HCT116 (cell line): ENCODE results near the gene MYLK.

ENCODE experiments used
- CTCF ChIP-seq, 3 experiments: fragments of 200-600 bp in 1 of 3; sonication (generic) in 1 of 3; IDR thresholded peaks in 2 of 3; conservative IDR thresholded peaks in 1 of 3; 2 replicates each; pipeline ENCODE4 v1.5.1; 2012 to 2017; ENCODE audit warnings: low read depth in 2 of 3, low read length in 2 of 3, antibody characterized with exemption in 1 of 3, borderline replicate concordance in 1 of 3, control low read depth in 1 of 3, mild to moderate bottlenecking in 1 of 3, mixed read lengths in 1 of 3, mixed run types in 1 of 3, moderate library complexity in 1 of 3; ENCODE audit not compliant: insufficient read depth in 1 of 3
- EZH2 ChIP-seq: fragments of 200-600 bp; sonication (generic); IDR thresholded peaks from 2 replicates; pipeline ENCODE4 v1.6.1; 2017; ENCODE audit warnings: antibody characterized with exemption, mixed run types
- JUND ChIP-seq: IDR thresholded peaks from 2 replicates; pipeline ENCODE4 v1.6.1; 2012
- POLR2A ChIP-seq: IDR thresholded peaks from 2 replicates; pipeline ENCODE4 v1.7.0; 2011; ENCODE audit warnings: borderline replicate concordance; ENCODE audit not compliant: insufficient read depth, insufficient read length; ENCODE audit errors: extremely low read depth
- POLR2AphosphoS5 ChIP-seq: IDR thresholded peaks from 2 replicates; pipeline ENCODE4 v1.6.1; 2011; ENCODE audit warnings: mild to moderate bottlenecking, low read depth, low read length, moderate library complexity
- SP1 ChIP-seq: IDR thresholded peaks from 2 replicates; pipeline ENCODE4 v1.6.1; 2012; ENCODE audit warnings: low read depth
- YY1 ChIP-seq: IDR thresholded peaks from 2 replicates; pipeline ENCODE4 v1.6.1; 2011; ENCODE audit warnings: low read length, low read depth, moderate library complexity, mild to moderate bottlenecking; ENCODE audit not compliant: insufficient replicate concordance; ENCODE audit errors: extremely low read depth
- ZNF274 ChIP-seq: fragments of 200-500 bp; sonication (Bioruptor generic); IDR thresholded peaks from 2 replicates; pipeline ENCODE4 v1.6.1; 2014; ENCODE audit warnings: mild to moderate bottlenecking, low read depth, low read length, inconsistent platforms
- TF ChIP-seq, protein P1 (sequence below): IDR thresholded peaks from 2 replicates; pipeline ENCODE4 v1.6.1; 2011; ENCODE audit warnings: mild to moderate bottlenecking, low read length, moderate library complexity; ENCODE audit not compliant: insufficient replicate concordance; ENCODE audit errors: extremely low read depth
- TF ChIP-seq, protein P2 (sequence below): IDR thresholded peaks from 2 replicates; pipeline ENCODE4 v1.6.1; 2012

- TF ChIP-seq, protein P1, sequence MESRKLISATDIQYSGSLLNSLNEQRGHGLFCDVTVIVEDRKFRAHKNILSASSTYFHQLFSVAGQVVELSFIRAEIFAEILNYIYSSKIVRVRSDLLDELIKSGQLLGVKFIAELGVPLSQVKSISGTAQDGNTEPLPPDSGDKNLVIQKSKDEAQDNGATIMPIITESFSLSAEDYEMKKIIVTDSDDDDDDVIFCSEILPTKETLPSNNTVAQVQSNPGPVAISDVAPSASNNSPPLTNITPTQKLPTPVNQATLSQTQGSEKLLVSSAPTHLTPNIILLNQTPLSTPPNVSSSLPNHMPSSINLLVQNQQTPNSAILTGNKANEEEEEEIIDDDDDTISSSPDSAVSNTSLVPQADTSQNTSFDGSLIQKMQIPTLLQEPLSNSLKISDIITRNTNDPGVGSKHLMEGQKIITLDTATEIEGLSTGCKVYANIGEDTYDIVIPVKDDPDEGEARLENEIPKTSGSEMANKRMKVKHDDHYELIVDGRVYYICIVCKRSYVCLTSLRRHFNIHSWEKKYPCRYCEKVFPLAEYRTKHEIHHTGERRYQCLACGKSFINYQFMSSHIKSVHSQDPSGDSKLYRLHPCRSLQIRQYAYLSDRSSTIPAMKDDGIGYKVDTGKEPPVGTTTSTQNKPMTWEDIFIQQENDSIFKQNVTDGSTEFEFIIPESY, result no peak
- TF ChIP-seq CTCF (IDR thresholded peaks at IDR 0.05 in 2 of 3, conservative IDR thresholded peaks at IDR 0.05 in 1 of 3; ENCODE audit: borderline replicate concordance in 1 of 3, insufficient read depth in 1 of 3, low read depth in 2 of 3, low read length in 2 of 3) (no peak), JUND (no peak), POLR2AphosphoS5 (no peak), YY1 (no peak), POLR2A (no peak), ZNF274 (no peak), SP1 (no peak), EZH2 (no peak)
- TF ChIP-seq, protein P2, sequence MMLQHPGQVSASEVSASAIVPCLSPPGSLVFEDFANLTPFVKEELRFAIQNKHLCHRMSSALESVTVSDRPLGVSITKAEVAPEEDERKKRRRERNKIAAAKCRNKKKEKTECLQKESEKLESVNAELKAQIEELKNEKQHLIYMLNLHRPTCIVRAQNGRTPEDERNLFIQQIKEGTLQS, result no peak
Measured at GRCh38 chr3:123696808-123697207, 187.3 kb downstream of the MYLK start.
